Trophoblast cell (in vitro differentiated cells and primary cell): ENCODE results near the gene PCSK6.
A peak's percentile ranks its signal among the peaks of the same experiment; 100 is the strongest.

ENCODE experiments used
- DNase-seq, 2 donors: peaks; one replicate each; pipeline ENCODE4 v3.0.0-alpha.2; 2016
- H2AFZ ChIP-seq: 2 replicates; pipeline ENCODE4 v1.6.1; 2013; ENCODE audit warnings: low read length, moderate library complexity, mild to moderate bottlenecking; ENCODE audit not compliant: insufficient read depth, poor library complexity
- H2AK5ac ChIP-seq: 2 replicates; pipeline ENCODE4 v1.6.1; 2013; ENCODE audit warnings: mild to moderate bottlenecking, low read length
- H2BK120ac ChIP-seq: 2 replicates; pipeline ENCODE4 v1.6.1; 2013; ENCODE audit warnings: low read length, mild to moderate bottlenecking, moderate library complexity; ENCODE audit not compliant: insufficient read depth, poor library complexity
- H2BK12ac ChIP-seq: 2 replicates; pipeline ENCODE4 v1.6.1; 2013; ENCODE audit warnings: mild to moderate bottlenecking, low read length, moderate library complexity
- H2BK5ac ChIP-seq: 2 replicates; pipeline ENCODE4 v1.6.1; 2013; ENCODE audit warnings: low read length, low read depth, moderate library complexity, mild to moderate bottlenecking; ENCODE audit not compliant: poor library complexity
- H3K14ac ChIP-seq: 2 replicates; pipeline ENCODE4 v1.6.1; 2013; ENCODE audit warnings: mild to moderate bottlenecking, low read length
- H3K18ac ChIP-seq: 2 replicates; pipeline ENCODE4 v1.6.1; 2013; ENCODE audit warnings: mild to moderate bottlenecking, low read length
- H3K23ac ChIP-seq: 2 replicates; pipeline ENCODE4 v1.6.1; 2013; ENCODE audit warnings: low read length
- H3K27ac ChIP-seq: 2 replicates; pipeline ENCODE4 v1.5.1; 2013; ENCODE audit warnings: low read depth, mild to moderate bottlenecking, inconsistent platforms, low read length, moderate library complexity
- H3K27me3 ChIP-seq: 2 replicates; pipeline ENCODE4 v1.6.1; 2013; ENCODE audit warnings: inconsistent platforms, mild to moderate bottlenecking, low read length, moderate library complexity; ENCODE audit not compliant: insufficient read depth
- H3K36me3 ChIP-seq, 2 experiments: 1 replicate in 1 of 2; 2 replicates in 1 of 2; pipeline ENCODE4 v1.6.1; 2013; ENCODE audit warnings: low read length in 2 of 2, mild to moderate bottlenecking in 2 of 2, moderate library complexity in 1 of 2; ENCODE audit not compliant: insufficient read depth in 2 of 2, control insufficient read depth in 1 of 2
- H3K4ac ChIP-seq: 2 replicates; pipeline ENCODE4 v1.6.1; 2013; ENCODE audit warnings: low read depth, mild to moderate bottlenecking, low read length, moderate library complexity
- H3K4me1 ChIP-seq, 2 experiments: 1 replicate in 1 of 2; 2 replicates in 1 of 2; pipeline ENCODE4 v1.6.1; 2013; ENCODE audit warnings: low read length in 2 of 2, mild to moderate bottlenecking in 2 of 2, moderate library complexity in 1 of 2; ENCODE audit not compliant: insufficient read depth in 2 of 2, control insufficient read depth in 1 of 2
- H3K4me2 ChIP-seq: 2 replicates; pipeline ENCODE4 v1.6.1; 2013; ENCODE audit warnings: inconsistent platforms, mild to moderate bottlenecking, low read length, moderate library complexity
- H3K4me3 ChIP-seq: 2 replicates; pipeline ENCODE4 v1.5.1; 2013; ENCODE audit warnings: mild to moderate bottlenecking, low read depth, low read length, inconsistent platforms
- H3K79me1 ChIP-seq: one replicate; pipeline ENCODE4 v1.6.1; 2013; ENCODE audit warnings: low read length
- H3K79me2 ChIP-seq: 2 replicates; pipeline ENCODE4 v1.6.1; 2013; ENCODE audit warnings: low read length, mild to moderate bottlenecking; ENCODE audit not compliant: control insufficient read depth, insufficient read depth, poor library complexity
- H3K9ac ChIP-seq: 2 replicates; pipeline ENCODE4 v1.6.1; 2013; ENCODE audit warnings: mild to moderate bottlenecking, low read length
- H3K9me3 ChIP-seq: 2 replicates; pipeline ENCODE4 v1.6.1; 2013; ENCODE audit warnings: low read depth, mild to moderate bottlenecking, control low read depth, inconsistent platforms, low read length; ENCODE audit not compliant: insufficient read depth
- H4K12ac ChIP-seq: 2 replicates; pipeline ENCODE4 v1.6.1; 2013; ENCODE audit warnings: low read depth, mild to moderate bottlenecking, low read length, moderate library complexity
- H4K8ac ChIP-seq: 2 replicates; pipeline ENCODE4 v1.6.1; 2013; ENCODE audit warnings: low read depth, mild to moderate bottlenecking, low read length, moderate library complexity
- H4K91ac ChIP-seq: one replicate; pipeline ENCODE4 v1.6.1; 2013; ENCODE audit warnings: low read depth, mild to moderate bottlenecking, low read length, moderate library complexity
- WGBS: extraction: QIAGEN DNeasy Blood & Tissue Kit; methylation state at CpG from one replicate; pipeline ENCODE4 v1.1.7; 2013; ENCODE audit warnings: missing lambda C conversion rate; ENCODE audit not compliant: insufficient read length, insufficient coverage; ENCODE audit errors: extremely low coverage; 5-methylcytosine and 5-hydroxymethylcytosine counted together

The PCSK6 gene

DNA sequence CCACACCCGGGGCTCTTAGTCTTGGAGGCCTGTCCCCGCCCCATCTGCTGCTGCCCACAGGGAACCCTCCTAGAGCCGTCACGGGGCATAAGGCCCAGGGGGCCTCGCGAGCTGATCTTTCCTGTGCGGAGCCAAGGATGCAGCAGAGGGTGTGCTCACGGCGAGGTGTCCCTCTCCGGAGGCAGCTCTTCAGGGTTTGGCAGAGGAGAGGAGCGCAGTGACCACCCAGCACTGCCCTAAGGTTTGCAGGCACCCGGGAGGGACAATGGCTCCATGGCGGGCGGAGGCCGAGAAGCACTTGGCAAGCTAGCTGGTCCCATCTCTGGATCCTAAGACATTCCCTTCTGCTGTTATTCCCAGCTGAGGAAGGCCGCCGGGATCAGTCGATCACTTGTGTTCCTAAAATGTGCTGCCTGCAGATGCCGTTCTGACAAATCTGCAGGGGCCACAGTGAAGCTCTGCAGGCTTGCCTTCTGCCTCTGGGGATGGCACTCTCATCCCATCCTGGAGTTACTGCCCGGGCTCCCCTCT, 47.4 kb upstream of the PCSK6 start:
- no peak for DNase-seq
- no peaks in the 10 kb centered on the region for H3K36me3 ChIP-seq
- no peaks in the 10 kb centered on the region for H3K27me3 ChIP-seq
- H3K4me2 ChIP-seq, result no peak overlapping the region
- H3K4me3 ChIP-seq, result no peak overlapping the region
- peaks cover 1% of the 10 kb centered on the region for H3K79me1 ChIP-seq
- H3K4me1 ChIP-seq, result peaks cover 5 to 6% of the 10 kb centered on the region in 2 experiments
- no peak overlapping the region for H3K9ac ChIP-seq
- WGBS, result no CpG with 5 or more reads among the region's 20 CpGs
- H4K91ac ChIP-seq, result peak overlapping the region; percentile 3
- no peak overlapping the region for H3K18ac ChIP-seq
- H2BK5ac ChIP-seq, result no peak overlapping the region
- H3K23ac ChIP-seq, result no peak overlapping the region
- H3K79me2 ChIP-seq, result no peaks in the 10 kb centered on the region
- no peak overlapping the region for H3K4ac ChIP-seq
- H2AK5ac ChIP-seq, result no peak overlapping the region
- H4K8ac ChIP-seq, result no peak overlapping the region
- no peak overlapping the region for H2BK120ac ChIP-seq
- no peak overlapping the region for H2BK12ac ChIP-seq
- H4K12ac ChIP-seq, result no peak overlapping the region
- H3K27ac ChIP-seq, result no peak overlapping the region
- H2AFZ ChIP-seq, result no peak overlapping the region
- H3K14ac ChIP-seq, result no peak overlapping the region
- peaks cover 3% of the 10 kb centered on the region for H3K9me3 ChIP-seq

DNA sequence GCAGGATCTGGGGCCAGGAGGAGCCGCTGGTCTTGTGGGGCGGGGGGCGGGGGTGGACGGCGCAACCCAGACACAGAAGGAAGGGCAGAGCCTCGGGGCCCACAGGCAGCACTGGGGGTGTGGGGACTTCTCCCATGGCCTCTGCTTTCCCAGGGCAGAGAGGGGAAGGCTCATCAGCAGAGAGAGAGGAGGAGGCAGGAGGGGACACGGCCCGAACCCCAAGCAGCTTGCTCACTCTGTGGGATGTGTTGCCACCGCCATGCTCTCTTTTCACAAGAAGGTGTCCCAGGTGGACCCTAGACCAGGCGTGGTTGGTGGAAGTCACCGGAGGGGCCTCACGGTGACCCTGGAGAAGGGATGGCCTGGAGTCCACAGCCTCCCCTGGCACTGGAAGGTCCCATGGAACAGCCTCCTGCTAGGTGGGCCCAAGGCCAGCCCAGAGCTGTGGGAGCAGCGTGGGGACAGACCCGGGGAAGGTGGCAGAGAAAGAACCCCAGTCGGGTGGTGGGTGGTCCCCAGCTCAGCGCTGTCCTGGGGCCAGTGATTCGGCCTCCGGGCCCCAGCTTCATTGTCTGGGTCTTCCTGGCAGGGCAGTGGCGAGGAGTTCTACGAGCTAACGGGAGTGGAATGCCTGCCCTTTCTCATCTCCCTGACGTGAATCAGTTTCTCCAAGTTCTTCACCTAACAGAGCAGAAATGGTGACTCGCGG, 46.8 kb upstream of the PCSK6 start:
- Histone ChIP-seq H3K79me1 (peaks cover 1% of the 10 kb centered on the region), H4K8ac (no peak overlapping the region), H3K27ac (no peak overlapping the region), H3K23ac (no peak overlapping the region), H2AFZ (no peak overlapping the region), H3K79me2 (no peaks in the 10 kb centered on the region), H3K14ac (peak overlapping the region; percentile 49), H3K9ac (no peak overlapping the region), H2AK5ac (peak overlapping the region; percentile 61), H3K4ac (no peak overlapping the region), H3K27me3 (no peaks in the 10 kb centered on the region), H3K36me3 (no peaks in the 10 kb centered on the region), H3K4me3 (no peak overlapping the region), H2BK12ac (peak overlapping the region; percentile 47), H3K18ac (peak overlapping the region; percentile 1), H4K91ac (peak overlapping the region; percentile 61), H3K4me1 (peaks cover 5 to 6% of the 10 kb centered on the region in 2 experiments), H2BK5ac (no peak overlapping the region), H2BK120ac (peak overlapping the region; percentile 41), H3K4me2 (no peak overlapping the region), H4K12ac (no peak overlapping the region), H3K9me3 (peaks cover 3% of the 10 kb centered on the region)
- WGBS, result no CpG with 5 or more reads among the region's 24 CpGs
- DNase-seq, result no peak

DNA sequence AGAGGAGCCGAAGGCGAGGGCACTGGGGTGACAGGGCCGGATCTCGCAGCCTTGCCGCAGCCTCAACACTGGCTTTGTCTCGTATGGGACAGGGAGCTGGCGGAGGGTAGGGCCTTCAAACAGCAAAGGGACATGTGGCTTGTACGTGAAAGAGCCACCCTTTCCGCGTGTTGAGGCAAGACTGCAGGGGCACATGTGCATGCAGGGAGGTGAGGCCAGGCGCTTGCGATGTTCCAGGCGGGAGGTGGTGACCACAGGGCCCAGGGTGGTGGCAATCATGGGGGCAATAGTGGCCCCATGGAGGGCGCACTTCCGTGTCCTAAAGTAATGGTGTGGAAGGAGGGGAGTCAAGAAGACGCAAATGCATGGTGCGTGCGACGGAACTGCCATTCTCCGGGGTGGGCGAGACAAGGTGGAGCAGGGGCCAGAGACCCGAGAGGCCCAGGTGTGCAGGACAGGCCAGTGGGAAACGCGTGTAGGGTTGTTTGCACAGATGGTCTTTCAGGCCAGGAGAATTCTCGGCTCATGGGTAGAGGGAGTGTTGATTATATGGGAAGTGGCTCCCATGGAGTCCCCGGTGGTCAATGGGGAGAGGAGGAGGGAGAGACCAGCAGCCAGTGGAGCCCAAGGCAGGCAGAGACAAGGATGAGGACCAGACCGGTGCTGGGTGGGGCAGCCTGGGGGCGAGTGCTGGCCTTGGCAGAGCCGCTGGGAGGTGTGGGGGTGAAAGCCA, 45.8 kb upstream of the PCSK6 start:
- Histone ChIP-seq H3K27ac (no peak overlapping the region), H3K9me3 (peaks cover 3% of the 10 kb centered on the region), H4K8ac (no peak overlapping the region), H4K12ac (no peak overlapping the region), H3K79me1 (peaks cover 1% of the 10 kb centered on the region), H2AK5ac (no peak overlapping the region), H3K18ac (no peak overlapping the region), H2BK5ac (no peak overlapping the region), H2BK12ac (no peak overlapping the region), H3K4me3 (no peak overlapping the region), H3K23ac (no peak overlapping the region), H2BK120ac (no peak overlapping the region), H3K9ac (no peak overlapping the region), H3K36me3 (no peaks in the 10 kb centered on the region), H3K14ac (no peak overlapping the region), H3K27me3 (no peaks in the 10 kb centered on the region), H3K4me2 (no peak overlapping the region), H2AFZ (no peak overlapping the region), H4K91ac (no peak overlapping the region), H3K4me1 (peaks cover 5 to 6% of the 10 kb centered on the region in 2 experiments), H3K4ac (no peak overlapping the region), H3K79me2 (no peaks in the 10 kb centered on the region)
- no CpG with 5 or more reads among the region's 29 CpGs for WGBS
- DNase-seq, result no peak

DNA sequence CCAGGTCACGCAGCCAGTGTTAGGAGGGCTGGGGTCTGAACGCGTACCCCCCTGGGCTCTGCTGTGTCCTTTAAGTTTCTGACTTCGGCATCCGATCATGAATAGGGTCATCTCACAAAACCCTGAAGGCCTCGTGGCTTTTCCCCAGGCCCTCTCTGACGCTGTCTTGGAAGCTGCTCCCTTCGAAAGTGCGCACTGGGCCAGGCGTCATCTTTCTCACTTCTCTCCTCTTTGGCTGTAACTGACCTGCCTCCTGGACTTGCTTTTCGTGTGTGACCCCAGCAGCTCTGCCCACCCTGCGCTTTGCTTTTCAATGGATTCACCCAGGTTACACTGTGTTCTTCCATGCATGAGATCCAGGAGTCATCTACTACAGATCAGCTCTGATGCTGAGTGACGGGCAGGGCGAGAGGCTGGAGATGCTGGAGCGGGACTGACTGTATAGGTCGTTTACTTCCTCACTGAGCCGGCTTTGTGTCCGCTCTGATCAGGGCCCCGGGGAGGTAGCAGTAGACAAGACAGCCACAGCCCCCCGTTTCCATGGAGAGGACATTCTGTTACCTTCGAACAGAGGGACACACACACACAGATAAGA, 45.0 kb upstream of the PCSK6 start:
- no peak overlapping the region for H2BK5ac ChIP-seq
- H3K36me3 ChIP-seq, result no peaks in the 10 kb centered on the region
- no peak overlapping the region for H3K9ac ChIP-seq
- WGBS, result no CpG with 5 or more reads among the region's 21 CpGs
- no peak for DNase-seq
- H3K23ac ChIP-seq, result no peak overlapping the region
- no peak overlapping the region for H2AK5ac ChIP-seq
- no peak overlapping the region for H3K18ac ChIP-seq
- H3K9me3 ChIP-seq, result peaks cover 6% of the 10 kb centered on the region
- H3K4me2 ChIP-seq, result no peak overlapping the region
- no peak overlapping the region for H2BK12ac ChIP-seq
- no peak overlapping the region for H2BK120ac ChIP-seq
- H3K4ac ChIP-seq, result no peak overlapping the region
- no peaks in the 10 kb centered on the region for H3K79me2 ChIP-seq
- no peak overlapping the region for H4K8ac ChIP-seq
- H3K4me3 ChIP-seq, result no peak overlapping the region
- no peak overlapping the region for H3K27ac ChIP-seq
- H3K14ac ChIP-seq, result no peak overlapping the region
- peaks cover 1% of the 10 kb centered on the region for H3K79me1 ChIP-seq
- peaks cover 5 to 6% of the 10 kb centered on the region in 2 experiments for H3K4me1 ChIP-seq
- no peak overlapping the region for H4K91ac ChIP-seq
- no peak overlapping the region for H4K12ac ChIP-seq
- H2AFZ ChIP-seq, result no peak overlapping the region
- no peaks in the 10 kb centered on the region for H3K27me3 ChIP-seq
